ENCODE results near the gene C2CD4D.

C2CD4D gene

DNA sequence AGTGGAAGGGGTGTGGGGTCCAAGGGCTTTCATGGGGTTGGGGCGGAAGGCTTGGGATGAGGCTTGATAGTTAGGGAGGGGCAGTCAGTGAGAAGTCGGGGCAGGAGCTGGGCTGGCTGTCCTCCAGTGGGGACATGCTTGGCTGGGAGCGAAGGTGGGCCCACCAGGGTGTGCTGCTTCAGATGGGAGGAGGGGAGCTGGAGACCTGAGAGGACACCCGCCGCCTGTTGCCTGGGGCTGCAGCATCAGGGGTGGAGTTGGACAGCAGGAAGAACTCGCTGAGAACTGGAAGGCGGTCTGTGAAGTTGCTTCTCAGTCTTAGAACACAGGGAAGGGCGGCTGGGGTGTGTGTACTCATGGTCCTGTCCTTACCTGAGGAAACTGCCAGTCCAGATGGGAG, 12.3 kb upstream of the C2CD4D start:
- TF ChIP-seq CTCF (IDR thresholded peaks at IDR 0.05) = no peak

GRCh38 chr1:151849871-151850270, 10.3 kb upstream of the C2CD4D start:
- no peak for TF ChIP-seq CTCF (IDR thresholded peaks at IDR 0.05)

DNA sequence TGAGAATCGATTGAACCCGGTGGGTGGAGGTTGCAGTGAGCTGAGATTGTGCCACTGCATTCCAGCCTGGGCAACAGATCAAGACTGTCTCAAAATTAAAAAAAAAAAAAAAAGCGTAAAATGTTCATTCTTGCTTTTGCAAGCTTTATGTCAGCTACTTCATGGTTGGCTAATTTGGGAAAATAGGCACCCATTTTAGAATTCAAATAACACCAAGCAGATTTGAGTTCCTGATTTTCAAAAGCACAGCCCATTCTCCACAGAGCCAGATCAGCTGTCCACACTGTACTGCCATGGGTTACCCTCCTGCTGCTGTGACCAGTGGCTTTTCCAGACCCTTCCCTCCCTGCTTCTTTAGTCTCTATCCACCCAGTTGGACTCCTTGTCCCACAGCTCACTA, 9.5 kb upstream of the C2CD4D start:
- no peak for TF ChIP-seq CTCF (IDR thresholded peaks at IDR 0.05)

DNA sequence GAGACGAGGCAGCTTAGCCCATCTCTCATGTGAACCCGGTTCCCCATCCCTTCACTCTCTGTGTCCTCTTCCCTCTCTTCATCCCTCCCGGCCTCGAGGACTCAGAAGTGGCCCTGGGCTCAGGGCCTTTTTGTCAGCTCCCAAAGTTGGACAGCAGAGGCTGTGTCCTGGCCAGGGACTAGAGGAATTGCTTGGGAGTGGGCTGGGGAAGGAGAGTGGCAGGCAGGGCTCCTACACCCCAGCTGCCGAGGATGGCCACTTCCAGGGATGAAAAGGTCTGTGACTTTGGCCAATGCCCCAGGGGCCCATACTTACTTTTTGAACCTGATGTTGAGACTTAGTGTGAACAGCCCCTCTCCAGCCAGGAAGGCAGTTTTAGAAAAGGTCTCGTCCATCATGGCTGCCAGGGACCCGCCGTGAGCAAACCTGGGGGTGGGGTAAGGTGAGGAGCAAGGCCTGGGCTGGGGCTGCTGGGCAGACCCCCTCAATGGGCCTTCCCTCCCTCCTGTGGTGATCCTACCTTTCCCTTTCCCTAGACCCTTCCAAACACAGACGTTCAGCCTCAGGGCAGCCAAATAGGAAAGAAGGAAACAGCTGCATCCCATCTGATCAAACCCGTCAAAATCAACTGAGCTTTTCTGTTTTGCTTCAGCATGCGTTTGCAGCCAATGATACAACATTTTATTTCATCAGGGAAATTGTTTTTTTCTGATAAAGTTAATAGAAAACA, 8.4 kb upstream of the C2CD4D start:
- no peak for TF ChIP-seq CTCF (IDR thresholded peaks at IDR 0.05)

DNA sequence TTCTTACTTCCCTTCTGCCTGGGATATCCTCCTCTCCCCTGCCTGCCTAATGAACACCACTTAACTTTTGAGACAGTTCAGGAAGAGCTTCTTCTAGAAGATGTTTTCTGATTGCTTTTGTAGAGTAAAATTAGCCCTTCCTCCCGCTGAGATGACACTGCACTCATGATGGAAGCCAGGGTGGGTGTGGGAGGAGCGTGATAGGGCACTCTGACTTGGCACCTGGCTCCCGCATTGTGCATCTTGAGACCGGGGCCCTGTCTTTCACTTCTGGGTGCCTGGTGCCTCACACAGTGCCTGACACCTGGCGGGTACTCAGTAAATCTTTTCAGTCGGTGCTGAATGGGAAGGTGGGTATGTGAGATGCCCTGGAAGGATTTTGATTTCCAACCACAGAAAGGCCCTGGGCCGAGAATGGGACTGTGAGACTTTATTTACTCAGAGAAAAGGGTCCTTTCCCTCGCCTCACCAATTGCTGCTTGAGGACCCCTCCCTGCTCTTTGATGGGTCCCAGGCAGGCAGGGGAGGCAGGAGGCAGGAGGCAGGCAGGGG, 7.1 kb upstream of the C2CD4D start:
- no peak for TF ChIP-seq CTCF (IDR thresholded peaks at IDR 0.05)

DNA sequence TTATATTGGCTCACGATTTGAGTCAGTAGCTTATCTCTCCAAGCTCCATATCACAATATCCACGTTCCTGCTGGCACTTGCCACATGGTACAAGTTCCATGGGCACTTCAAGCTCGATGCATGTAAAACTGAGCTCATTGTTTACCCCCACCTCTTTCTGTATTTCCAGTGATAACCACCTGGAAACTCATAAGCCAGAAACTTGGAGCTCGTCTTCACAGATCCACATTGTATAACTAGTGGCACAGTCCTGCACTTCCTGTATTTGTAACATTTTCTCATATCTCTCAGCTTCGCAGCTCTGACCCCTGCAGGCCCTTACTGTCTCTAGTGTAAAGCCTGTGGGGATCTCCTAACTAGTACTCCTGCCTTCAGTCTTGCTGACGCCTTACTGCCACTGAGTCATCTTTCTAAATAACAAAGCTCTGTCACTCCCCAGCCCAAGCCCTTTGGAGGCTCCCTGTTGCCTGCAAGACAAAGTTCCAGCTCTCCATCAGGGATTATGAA, 6.5 kb upstream of the C2CD4D start:
- no peak for TF ChIP-seq CTCF (IDR thresholded peaks at IDR 0.05)

- TF ChIP-seq CTCF (IDR thresholded peaks at IDR 0.05) = no peak
Measured at GRCh38 chr1:151843398-151843797, 3.8 kb upstream of the C2CD4D start.

Measured in LNCAP (cell line).